AG08395 (cell line): Measurements from ENCODE around the gene NTN3.
"Not testable (repeated sequence)": the region's sequence is repeated elsewhere in the genome, so short reads cannot be mapped to it uniquely, and the experiment has no call there.

Experiments used
- DNase-seq: peaks from one replicate; pipeline ENCODE4 v3.0.0; 2012; ENCODE audit warnings: mixed read lengths, low spot score

The NTN3 gene

DNA sequence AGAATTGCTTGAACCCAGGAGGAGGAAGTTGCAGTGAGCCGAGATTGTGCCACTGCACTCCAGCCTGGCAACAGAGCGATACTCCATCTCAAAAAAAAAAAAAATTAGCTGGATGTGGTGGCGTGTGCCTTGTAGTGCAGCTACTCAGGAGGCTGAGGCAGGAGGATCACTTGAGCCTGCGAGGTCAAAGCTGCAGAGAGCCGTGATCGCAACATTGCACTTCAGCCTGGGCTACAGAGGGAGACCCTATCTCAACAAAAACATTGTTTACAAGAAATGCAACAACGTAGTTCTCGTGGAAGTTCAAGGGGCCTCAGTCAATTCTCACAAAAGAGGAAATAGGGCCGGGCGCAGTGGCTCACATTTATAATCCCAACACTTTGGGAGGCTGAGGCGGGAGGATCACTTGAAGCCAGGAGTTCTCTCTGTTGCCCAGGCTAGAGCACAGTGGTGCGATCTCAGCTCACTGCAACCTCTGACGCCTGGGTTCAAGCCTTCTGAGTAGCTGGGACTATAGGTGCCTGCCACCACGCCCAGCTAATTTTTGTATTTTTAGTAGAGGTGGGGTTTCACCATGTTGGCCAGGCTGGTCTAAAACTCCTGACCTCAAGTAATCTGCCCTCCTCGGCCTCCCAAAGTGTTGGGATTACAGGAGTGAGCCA is 29.8 kb upstream of the NTN3 start:
- DNase-seq, result not testable (repeated sequence)

GRCh38 chr16:2443555-2443954 is 27.5 kb upstream of the NTN3 start:
- no peak for DNase-seq

DNA sequence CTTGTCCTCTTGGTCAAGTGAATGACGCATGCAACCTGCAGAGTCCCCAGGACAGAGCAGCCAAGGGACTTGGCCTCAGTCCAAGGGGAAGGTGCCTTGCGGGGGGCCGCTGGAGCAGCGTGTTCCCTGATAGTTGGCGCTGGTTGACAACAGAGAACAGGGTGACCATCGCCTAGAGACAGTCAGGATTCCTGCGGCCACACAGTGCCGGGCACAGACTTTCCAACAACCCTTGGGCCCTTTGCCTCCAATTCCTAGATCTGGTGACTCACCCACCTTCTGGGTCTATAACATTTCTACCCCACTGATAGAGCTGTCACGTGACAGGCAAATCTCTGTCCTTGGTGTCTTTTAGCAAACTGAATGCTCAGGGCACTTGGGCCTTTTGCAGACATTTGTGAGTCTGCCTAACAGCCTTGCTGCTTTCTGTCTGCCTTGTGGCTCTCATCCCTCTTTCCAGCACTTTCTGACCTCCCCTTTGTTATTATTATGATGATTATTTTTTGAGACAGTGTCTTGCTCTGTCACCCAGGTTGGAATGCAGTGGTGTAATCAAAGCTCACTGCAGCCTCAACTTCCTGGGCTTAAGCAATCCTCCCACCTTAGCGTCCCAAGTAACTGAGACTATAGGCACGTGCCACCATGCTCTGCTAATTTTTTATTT is 23.0 kb upstream of the NTN3 start:
- DNase-seq, result no peak

DNA sequence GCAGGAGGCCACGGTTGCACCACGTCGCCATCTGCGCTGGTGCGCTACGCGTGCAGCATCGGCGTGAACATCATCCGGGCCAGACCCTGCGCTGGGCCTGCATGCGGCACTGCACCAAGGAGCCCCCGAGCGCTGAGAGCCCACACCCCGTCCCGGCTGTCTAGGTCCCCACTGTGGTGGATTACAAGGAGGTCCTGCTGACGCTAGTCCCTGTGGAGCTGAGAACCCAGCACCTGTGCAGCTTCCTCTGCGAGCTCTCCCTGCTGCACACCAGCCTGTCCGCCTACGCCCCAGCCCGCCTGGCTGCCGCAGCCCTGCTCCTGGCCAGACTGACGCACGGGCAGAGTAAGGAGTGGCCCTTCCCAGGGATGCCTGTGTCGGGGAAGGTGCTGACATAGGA is 22.0 kb upstream of the NTN3 start:
- no peak for DNase-seq

GRCh38 chr16:2450535-2450934 is 20.6 kb upstream of the NTN3 start:
- DNase-seq, result no peak

DNA sequence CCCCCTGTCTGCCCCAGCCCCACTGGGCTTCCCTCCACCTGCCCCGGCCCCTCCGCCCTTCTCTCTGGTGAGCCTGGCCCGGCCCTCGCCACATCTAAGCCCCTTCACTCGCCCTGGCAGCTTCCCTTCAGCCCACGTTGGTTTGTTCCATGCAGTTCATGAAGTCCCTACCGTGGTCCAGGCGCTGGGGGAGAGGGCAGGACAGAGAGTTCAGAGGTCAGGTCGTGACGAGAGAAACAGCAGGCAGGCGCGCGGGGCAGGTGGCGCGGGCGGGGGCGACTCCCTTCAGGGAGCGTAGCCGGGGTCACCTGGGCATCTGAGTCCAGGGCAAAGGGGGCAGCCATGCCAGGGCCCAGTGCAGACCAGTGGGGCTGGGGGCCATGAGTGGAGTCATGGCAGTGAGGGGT is 20.1 kb upstream of the NTN3 start:
- no peak for DNase-seq

- DNase-seq, result no peak
These were observed 19.2 kb upstream of the NTN3 start for GRCh38 chr16:2451851-2452320.

GRCh38 chr16:2452650-2453049 is 18.4 kb upstream of the NTN3 start:
- DNase-seq, result no peak

DNA sequence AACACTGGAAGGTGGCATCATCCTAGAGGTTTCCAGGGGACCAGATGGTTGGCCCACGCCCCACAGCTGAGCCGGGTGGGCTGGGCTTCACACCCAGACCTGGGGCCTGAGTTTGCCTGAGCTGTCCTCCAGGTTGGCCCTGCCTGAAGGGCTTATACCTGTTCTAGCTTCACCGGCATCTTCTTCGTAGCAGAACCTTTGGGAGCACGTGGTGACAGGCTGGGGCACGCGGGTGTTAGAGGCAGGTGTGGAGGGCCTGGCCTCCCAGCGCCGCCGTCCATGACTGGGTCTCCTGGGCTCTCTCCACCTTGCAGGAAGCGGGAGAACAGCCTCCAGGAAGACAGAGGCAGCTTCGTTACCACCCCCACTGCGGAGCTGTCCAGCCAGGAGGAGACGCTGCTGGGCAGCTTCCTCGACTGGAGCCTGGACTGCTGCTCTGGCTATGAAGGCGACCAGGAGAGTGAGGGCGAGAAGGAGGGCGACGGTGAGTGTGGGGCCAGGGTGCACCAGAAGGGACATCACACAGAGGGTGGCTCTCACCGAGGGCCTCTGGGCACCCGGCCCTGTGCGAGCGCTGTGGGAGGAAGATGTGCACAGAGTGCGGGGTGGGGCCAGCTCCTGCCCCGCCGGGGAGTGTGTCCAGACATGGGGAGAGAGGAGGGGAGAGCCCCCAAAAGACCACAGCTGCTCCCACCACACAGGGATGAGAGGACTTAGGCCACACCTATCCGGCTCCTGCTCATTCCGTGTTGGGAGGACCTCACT is 15.8 kb upstream of the NTN3 start:
- DNase-seq, result no peak

DNA sequence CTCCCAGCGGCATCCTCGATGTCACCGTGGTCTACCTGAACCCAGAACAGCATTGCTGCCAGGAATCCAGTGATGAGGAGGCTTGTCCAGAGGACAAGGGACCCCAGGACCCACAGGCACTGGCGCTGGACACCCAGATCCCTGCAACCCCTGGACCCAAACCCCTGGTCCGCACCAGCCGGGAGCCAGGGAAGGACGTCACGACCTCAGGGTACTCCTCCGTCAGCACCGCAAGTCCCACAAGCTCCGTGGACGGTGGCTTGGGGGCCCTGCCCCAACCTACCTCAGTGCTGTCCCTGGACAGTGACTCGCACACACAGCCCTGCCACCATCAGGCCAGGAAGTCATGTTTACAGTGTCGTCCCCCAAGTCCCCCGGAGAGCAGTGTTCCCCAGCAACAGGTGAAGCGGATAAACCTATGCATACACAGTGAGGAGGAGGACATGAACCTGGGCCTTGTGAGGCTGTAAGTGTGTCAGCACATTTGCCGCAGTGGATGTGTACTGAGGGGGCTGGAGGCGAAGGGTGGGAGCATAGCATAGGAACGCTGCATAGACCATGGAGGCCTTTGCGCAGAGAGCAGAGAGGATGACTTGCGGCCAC is 14.4 kb upstream of the NTN3 start:
- DNase-seq, result no peak

GRCh38 chr16:2457267-2457666 is 13.8 kb upstream of the NTN3 start:
- no peak for DNase-seq

DNA sequence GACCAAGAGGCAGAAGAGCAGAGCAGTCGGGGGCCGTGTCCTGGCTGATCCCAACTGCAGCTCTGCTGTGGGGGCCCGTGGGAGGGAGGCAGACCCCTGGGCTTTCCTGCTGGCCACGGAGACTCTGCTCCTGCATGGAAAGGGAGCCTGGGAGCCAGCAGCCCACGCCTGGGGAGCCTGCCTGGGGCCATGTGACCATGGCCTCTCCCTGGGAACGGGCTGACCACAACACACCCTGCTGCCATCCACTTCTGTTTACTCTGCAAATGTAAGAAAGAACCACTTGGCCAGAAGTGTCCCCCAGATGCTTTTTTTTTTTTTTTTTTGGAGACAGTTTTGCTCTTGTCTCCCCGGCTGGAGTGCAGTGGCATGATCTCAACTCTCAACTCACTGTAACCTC is 13.2 kb upstream of the NTN3 start:
- no peak for DNase-seq

GRCh38 chr16:2458887-2459646 is 12.0 kb upstream of the NTN3 start:
- DNase-seq, result no peak

- peak; percentile 99 for DNase-seq
These were observed 11.3 kb upstream of the NTN3 start, which contains the start of gene TEDC2 for GRCh38 chr16:2459647-2460390. TSS of gene TEDC2 (plus strand) at chr16:2460109. CDS start at chr16:2460145, 36 bp downstream.

- no peak for DNase-seq
These were observed 10.7 kb upstream of the NTN3 start for GRCh38 chr16:2460391-2460713.

- no peak for DNase-seq
These were observed 10.2 kb upstream of the NTN3 start for GRCh38 chr16:2460916-2461315.

DNA sequence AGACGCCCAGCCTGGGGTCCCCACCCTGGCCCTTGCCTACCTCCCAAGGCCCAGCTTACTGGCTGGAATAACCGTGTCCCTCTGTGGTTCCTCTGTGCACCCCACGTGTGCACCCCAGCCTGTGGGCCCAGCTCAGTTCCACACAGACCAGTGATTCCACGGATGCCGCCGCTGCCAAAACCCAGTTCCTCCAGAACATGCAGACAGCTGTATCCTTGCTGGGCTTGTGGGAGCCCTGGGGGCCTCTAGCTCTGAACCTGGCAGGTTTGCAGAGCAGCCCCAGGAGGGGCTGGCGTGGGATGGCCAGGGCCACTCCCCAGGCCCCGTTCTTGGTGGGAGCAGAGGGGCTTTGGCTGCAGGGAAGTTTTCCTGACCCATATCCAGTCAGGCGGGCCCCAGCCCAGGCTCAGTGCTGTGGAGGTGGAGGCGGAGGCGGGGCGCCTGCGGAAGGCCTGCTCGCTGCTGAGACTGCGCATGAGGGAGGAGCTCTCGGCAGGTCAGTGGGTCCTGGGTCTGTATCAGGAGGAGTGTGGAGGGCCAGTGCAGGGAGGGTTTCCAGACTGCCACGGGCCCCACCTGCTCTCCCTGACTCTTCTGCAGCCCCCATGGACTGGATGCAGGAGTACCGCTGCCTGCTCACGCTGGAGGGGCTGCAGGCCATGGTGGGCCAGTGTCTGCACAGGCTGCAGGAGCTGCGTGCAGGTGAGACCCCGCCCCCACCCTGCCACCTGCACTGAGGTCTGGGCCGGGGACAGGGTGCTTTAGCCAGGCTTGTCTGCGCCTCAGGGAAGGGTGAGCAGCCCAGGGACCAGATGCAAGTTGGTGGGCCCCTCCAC is 8.8 kb upstream of the NTN3 start:
- no peak for DNase-seq

- no peak for DNase-seq
These were observed 6.8 kb upstream of the NTN3 start for GRCh38 chr16:2464333-2464732.

GRCh38 chr16:2465653-2466415 is 5.3 kb upstream of the NTN3 start:
- DNase-seq, result no peak
